ENCODE measurements around the gene TRAPPC3. TPM values are rescaled to one million over a fixed set of nuclear protein-coding genes. Genes with fewer than 3 reads are reported as not detected.

TRAPPC3 gene
- total and polyA plus RNA-seq, 2 experiments from 2014 or later = 45.6 to 55.9 TPM

DNA sequence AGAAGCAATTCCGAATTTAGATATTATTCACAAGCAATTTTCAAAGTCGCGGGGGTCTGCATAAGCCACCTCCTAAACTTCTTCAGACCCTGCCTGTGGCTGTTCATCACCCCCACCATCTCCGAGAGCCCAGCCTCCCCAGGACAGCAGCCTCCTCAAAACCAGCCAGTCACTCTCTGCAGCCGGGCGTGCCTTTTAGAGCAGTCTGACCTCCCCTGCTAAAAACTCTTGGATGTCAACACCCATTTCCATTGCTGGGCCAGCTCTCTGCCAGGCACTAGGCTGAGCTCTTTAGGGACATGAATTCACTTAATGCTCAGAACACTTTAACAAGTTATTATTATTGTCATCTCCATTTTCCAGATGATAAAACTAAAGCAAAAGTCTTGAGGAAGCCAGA lies 48.9 kb downstream of the TRAPPC3 start (continued):
- TF ChIP-seq, protein P1, sequence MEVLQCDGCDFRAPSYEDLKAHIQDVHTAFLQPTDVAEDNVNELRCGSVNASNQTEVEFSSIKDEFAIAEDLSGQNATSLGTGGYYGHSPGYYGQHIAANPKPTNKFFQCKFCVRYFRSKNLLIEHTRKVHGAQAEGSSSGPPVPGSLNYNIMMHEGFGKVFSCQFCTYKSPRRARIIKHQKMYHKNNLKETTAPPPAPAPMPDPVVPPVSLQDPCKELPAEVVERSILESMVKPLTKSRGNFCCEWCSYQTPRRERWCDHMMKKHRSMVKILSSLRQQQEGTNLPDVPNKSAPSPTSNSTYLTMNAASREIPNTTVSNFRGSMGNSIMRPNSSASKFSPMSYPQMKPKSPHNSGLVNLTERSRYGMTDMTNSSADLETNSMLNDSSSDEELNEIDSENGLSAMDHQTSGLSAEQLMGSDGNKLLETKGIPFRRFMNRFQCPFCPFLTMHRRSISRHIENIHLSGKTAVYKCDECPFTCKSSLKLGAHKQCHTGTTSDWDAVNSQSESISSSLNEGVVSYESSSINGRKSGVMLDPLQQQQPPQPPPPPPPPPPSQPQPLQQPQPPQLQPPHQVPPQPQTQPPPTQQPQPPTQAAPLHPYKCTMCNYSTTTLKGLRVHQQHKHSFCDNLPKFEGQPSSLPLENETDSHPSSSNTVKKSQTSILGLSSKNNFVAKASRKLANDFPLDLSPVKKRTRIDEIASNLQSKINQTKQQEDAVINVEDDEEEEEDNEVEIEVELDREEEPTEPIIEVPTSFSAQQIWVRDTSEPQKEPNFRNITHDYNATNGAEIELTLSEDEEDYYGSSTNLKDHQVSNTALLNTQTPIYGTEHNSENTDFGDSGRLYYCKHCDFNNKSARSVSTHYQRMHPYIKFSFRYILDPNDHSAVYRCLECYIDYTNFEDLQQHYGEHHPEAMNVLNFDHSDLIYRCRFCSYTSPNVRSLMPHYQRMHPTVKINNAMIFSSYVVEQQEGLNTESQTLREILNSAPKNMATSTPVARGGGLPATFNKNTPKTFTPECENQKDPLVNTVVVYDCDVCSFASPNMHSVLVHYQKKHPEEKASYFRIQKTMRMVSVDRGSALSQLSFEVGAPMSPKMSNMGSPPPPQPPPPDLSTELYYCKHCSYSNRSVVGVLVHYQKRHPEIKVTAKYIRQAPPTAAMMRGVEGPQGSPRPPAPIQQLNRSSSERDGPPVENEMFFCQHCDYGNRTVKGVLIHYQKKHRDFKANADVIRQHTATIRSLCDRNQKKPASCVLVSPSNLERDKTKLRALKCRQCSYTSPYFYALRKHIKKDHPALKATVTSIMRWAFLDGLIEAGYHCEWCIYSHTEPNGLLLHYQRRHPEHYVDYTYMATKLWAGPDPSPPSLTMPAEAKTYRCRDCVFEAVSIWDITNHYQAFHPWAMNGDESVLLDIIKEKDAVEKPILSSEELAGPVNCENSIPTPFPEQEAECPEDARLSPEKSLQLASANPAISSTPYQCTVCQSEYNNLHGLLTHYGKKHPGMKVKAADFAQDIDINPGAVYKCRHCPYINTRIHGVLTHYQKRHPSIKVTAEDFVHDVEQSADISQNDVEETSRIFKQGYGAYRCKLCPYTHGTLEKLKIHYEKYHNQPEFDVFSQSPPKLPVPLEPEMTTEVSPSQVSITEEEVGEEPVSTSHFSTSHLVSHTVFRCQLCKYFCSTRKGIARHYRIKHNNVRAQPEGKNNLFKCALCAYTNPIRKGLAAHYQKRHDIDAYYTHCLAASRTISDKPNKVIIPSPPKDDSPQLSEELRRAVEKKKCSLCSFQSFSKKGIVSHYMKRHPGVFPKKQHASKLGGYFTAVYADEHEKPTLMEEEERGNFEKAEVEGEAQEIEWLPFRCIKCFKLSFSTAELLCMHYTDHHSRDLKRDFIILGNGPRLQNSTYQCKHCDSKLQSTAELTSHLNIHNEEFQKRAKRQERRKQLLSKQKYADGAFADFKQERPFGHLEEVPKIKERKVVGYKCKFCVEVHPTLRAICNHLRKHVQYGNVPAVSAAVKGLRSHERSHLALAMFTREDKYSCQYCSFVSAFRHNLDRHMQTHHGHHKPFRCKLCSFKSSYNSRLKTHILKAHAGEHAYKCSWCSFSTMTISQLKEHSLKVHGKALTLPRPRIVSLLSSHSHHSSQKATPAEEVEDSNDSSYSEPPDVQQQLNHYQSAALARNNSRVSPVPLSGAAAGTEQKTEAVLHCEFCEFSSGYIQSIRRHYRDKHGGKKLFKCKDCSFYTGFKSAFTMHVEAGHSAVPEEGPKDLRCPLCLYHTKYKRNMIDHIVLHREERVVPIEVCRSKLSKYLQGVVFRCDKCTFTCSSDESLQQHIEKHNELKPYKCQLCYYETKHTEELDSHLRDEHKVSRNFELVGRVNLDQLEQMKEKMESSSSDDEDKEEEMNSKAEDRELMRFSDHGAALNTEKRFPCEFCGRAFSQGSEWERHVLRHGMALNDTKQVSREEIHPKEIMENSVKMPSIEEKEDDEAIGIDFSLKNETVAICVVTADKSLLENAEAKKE (CRISPR knock-in tag; IDR thresholded peaks at IDR 0.05) = no peak

DNA sequence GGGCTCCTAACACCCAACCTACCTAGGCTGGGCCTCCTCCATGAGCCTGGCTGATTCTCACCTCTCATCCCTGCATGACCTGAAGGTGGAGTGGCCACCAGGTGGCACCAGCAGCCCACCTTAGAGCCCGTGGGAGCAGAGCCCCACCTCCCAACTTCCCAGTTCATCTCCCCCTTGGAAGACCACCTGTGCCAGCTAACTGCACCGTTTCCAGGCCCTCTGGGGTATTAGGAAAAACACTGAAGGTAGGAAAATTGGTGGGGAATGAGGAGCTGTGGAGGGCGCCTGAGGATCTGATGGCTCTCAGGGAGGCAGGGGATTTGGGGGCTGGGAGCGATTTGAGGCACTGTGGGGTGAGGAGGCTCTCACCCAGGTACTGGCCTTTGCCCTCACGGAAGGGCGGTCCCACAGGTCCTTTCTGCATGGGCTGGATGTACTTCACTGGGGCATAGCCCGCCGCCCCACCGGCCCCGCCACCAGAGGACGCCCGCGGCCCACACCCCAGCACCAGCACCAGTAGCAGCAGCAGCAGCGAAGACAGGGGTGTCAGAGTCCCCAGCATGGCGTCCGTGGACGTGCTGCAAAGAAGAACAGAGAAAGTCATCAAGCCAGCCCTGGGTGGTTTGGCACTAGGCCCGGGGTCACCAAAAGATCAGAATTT lies 49.5 kb downstream of the TRAPPC3 start:
- 0 out of 2 replicates have a peak, but pooled peaks cover 16% of the 10 kb centered on the region for H3F3A ChIP-seq (replicated peaks; ENCODE audit: low read depth)
- no peak overlapping the region for H3K27ac ChIP-seq (ENCODE audit: low read depth)
- no peaks in the 10 kb centered on the region for H3K27me3 ChIP-seq (ENCODE audit: insufficient read depth)
- no peaks in the 10 kb centered on the region for H3K79me2 ChIP-seq (replicated peaks; ENCODE audit: insufficient read depth)
- 0 out of 2 replicates have a peak overlapping the region, but pooled peaks have one; percentile 60 for H3K4me2 ChIP-seq
- no peak for TF ChIP-seq CREB1 (CRISPR knock-in tag; IDR thresholded peaks at IDR 0.05; ENCODE audit: low read depth)
- no peak for TF ChIP-seq EZH2phosphoT487 (IDR thresholded peaks at IDR 0.05; ENCODE audit: unreplicated experiment)
- TF ChIP-seq, protein P2, sequence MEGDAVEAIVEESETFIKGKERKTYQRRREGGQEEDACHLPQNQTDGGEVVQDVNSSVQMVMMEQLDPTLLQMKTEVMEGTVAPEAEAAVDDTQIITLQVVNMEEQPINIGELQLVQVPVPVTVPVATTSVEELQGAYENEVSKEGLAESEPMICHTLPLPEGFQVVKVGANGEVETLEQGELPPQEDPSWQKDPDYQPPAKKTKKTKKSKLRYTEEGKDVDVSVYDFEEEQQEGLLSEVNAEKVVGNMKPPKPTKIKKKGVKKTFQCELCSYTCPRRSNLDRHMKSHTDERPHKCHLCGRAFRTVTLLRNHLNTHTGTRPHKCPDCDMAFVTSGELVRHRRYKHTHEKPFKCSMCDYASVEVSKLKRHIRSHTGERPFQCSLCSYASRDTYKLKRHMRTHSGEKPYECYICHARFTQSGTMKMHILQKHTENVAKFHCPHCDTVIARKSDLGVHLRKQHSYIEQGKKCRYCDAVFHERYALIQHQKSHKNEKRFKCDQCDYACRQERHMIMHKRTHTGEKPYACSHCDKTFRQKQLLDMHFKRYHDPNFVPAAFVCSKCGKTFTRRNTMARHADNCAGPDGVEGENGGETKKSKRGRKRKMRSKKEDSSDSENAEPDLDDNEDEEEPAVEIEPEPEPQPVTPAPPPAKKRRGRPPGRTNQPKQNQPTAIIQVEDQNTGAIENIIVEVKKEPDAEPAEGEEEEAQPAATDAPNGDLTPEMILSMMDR (conservative IDR thresholded peaks at IDR 0.05; ENCODE audit: low read depth in 2 of 2) = peak; percentile 91 to 98
- no peak for TF ChIP-seq EZH2 (IDR thresholded peaks at IDR 0.05; ENCODE audit: low read depth, unreplicated experiment)
- no peak for TF ChIP-seq REST (IDR thresholded peaks at IDR 0.05; ENCODE audit: unreplicated experiment)
- TF ChIP-seq POLR2AphosphoS5 (IDR thresholded peaks at IDR 0.05; ENCODE audit: low read depth) = no peak
- TF ChIP-seq JUNB (IDR thresholded peaks at IDR 0.05; ENCODE audit: unreplicated experiment) = no peak
- TF ChIP-seq STAT1 (IDR thresholded peaks at IDR 0.05; ENCODE audit: unreplicated experiment) = no peak
- TF ChIP-seq ETS1 (IDR thresholded peaks at IDR 0.05) = no peak
- H3K4me3 ChIP-seq = no peak overlapping the region
- no peaks in the 10 kb centered on the region for H3K9me2 ChIP-seq (ENCODE audit: insufficient read depth)
- Mint-ChIP-seq H3K27me3 (ENCODE audit: insufficient read depth, low read depth, poor library complexity) (peaks cover 5% of the 10 kb centered on the region), H3K9me3 (no peaks in the 10 kb centered on the region; the same call in 2 of the 3 replicates), H3K4me1 (peaks cover 17% of the 10 kb centered on the region), H3K27ac (0 out of 2 replicates have a peak overlapping the region, but pooled peaks have one; percentile 36), H3K4me3 (no peak overlapping the region), H3K36me3 (ENCODE audit: low read depth) (peaks cover 4% of the 10 kb centered on the region; the same call in 1 of the 3 replicates)
- H4K20me1 ChIP-seq (replicated peaks; ENCODE audit: insufficient read depth) = no peaks in the 10 kb centered on the region
- H2AFZ ChIP-seq = peak overlapping the region; percentile 90
- H3K4me1 ChIP-seq (ENCODE audit: insufficient read depth) = peaks cover 6% of the 10 kb centered on the region
- DNase-seq (ENCODE audit: low spot score) = peak; percentile 93
- H3K36me3 ChIP-seq (ENCODE audit: insufficient read depth) = no peaks in the 10 kb centered on the region
- peak; percentile 83 for ATAC-seq
